Stimulated activated CD8-positive, alpha-beta memory T cell treated with anti-CD3 and anti-CD28 coated beads, Interleukin-4, amount 100 ng/mL, for 1 hour (primary cell): ENCODE measurements around the gene SLC25A26.

Source experiments
- DNase-seq, 2 donors: peaks; one replicate each; pipeline ENCODE4 v3.0.0-alpha.2; 2020; ENCODE audit warnings: low read depth in 2 of 2, low spot score in 1 of 2

Gene SLC25A26

GRCh38 chr3:66427951-66428474 is 207.2 kb downstream of the SLC25A26 start:
- DNase-seq, result no peak
